ACHN (cell line): ENCODE data around the gene NCOA1.
"Not testable (repeated sequence)": the region's sequence is repeated elsewhere in the genome, so short reads cannot be mapped to it uniquely, and the experiment has no call there.

Experiments used
- DNase-seq: peaks from one replicate; pipeline ENCODE4 v3.0.0-alpha.2; 2015
- in situ Hi-C: cut with HindIII; loops from 2 replicates; pipeline ENCODE4 v1.10.0; 2017; ENCODE audit warnings: low sequenced_read_pairs, low pct_ligation_motif_present, low pct_unique_long_range_greater_than_20kb

The NCOA1 gene

GRCh38 chr2:24552836-24553235 is 61.8 kb downstream of the NCOA1 start:
- DNase-seq, result no peak
- in situ Hi-C loops, result no loop called here

GRCh38 chr2:24558781-24559472 is 67.9 kb downstream of the NCOA1 start:
- in situ Hi-C loops, result no loop called here
- no peak for DNase-seq

GRCh38 chr2:24559473-24560113 is 68.5 kb downstream of the NCOA1 start:
- in situ Hi-C loops, result no loop called here
- DNase-seq, result no peak

- in situ Hi-C loops, result no loop called here
- DNase-seq, result no peak
These were observed 74.5 kb downstream of the NCOA1 start for GRCh38 chr2:24565537-24565936.

GRCh38 chr2:24566209-24566608 is 75.2 kb downstream of the NCOA1 start:
- in situ Hi-C loops, result no loop called here
- no peak for DNase-seq

- in situ Hi-C loops, result no loop called here
- DNase-seq, result no peak
These were observed 75.6 kb downstream of the NCOA1 start for GRCh38 chr2:24566630-24567029.

GRCh38 chr2:24568551-24568950 is 77.5 kb downstream of the NCOA1 start:
- no peak for DNase-seq
- in situ Hi-C loops, result no loop called here

- in situ Hi-C loops, DNase-seq: not testable (repeated sequence)
These were observed 78.5 kb downstream of the NCOA1 start for GRCh38 chr2:24569565-24569964.

GRCh38 chr2:24570225-24570624 is 79.2 kb downstream of the NCOA1 start:
- no peak for DNase-seq
- in situ Hi-C loops, result no loop called here

GRCh38 chr2:24571828-24572442 is 80.9 kb downstream of the NCOA1 start:
- no peak for DNase-seq
- in situ Hi-C loops, result no loop called here

GRCh38 chr2:24576146-24576545 is 85.1 kb downstream of the NCOA1 start:
- DNase-seq, result no peak
- in situ Hi-C loops, result no loop called here

- DNase-seq, result no peak
- in situ Hi-C loops, result no loop called here
These were observed 85.6 kb downstream of the NCOA1 start for GRCh38 chr2:24576617-24577016.

- in situ Hi-C loops, result no loop called here
- DNase-seq, result no peak
These were observed 86.4 kb downstream of the NCOA1 start for GRCh38 chr2:24577481-24577880.

- in situ Hi-C loops, result no loop called here
- DNase-seq, result no peak
These were observed 88.2 kb downstream of the NCOA1 start for GRCh38 chr2:24579053-24579803.

- DNase-seq, result no peak
- in situ Hi-C loops, result no loop called here
These were observed 89.5 kb downstream of the NCOA1 start for GRCh38 chr2:24580561-24580960.

- DNase-seq, in situ Hi-C loops: not testable (repeated sequence)
These were observed 90.9 kb downstream of the NCOA1 start for GRCh38 chr2:24581971-24582370.

- in situ Hi-C loops, result no loop called here
- no peak for DNase-seq
These were observed 95.9 kb downstream of the NCOA1 start for GRCh38 chr2:24586955-24587354.

- no peak for DNase-seq
- in situ Hi-C loops, result no loop called here
These were observed 97.2 kb downstream of the NCOA1 start for GRCh38 chr2:24588294-24588693.

GRCh38 chr2:24592441-24593100 is 101.5 kb downstream of the NCOA1 start:
- in situ Hi-C loops, result no loop called here
- DNase-seq, result no peak
